Mucosa of stomach (tissue), 1 donor: Measurements from ENCODE around the gene OTOR.

Source experiments
- H3K27me3 ChIP-seq: one replicate; pipeline ENCODE4 v1.7.0; 2013; ENCODE audit warnings: mild to moderate bottlenecking, low read length; ENCODE audit not compliant: control insufficient read depth, insufficient read depth
- H3K36me3 ChIP-seq: one replicate; pipeline ENCODE4 v1.7.0; 2013; ENCODE audit warnings: low read length; ENCODE audit not compliant: control insufficient read depth, insufficient read depth
- H3K4me1 ChIP-seq: one replicate; pipeline ENCODE4 v1.7.0; 2013; ENCODE audit warnings: mild to moderate bottlenecking, low read length; ENCODE audit not compliant: control insufficient read depth, insufficient read depth
- H3K4me3 ChIP-seq: one replicate; pipeline ENCODE4 v1.7.0; 2013; ENCODE audit warnings: low read length
- H3K9ac ChIP-seq: one replicate; pipeline ENCODE4 v1.7.0; 2013; ENCODE audit warnings: mild to moderate bottlenecking, low read length, moderate library complexity
- H3K9me3 ChIP-seq: one replicate; pipeline ENCODE4 v1.7.0; 2013; ENCODE audit warnings: mild to moderate bottlenecking, low read length, moderate library complexity; ENCODE audit not compliant: control insufficient read depth
- donor health status: Pancreatic carcinoma.

OTOR gene

DNA sequence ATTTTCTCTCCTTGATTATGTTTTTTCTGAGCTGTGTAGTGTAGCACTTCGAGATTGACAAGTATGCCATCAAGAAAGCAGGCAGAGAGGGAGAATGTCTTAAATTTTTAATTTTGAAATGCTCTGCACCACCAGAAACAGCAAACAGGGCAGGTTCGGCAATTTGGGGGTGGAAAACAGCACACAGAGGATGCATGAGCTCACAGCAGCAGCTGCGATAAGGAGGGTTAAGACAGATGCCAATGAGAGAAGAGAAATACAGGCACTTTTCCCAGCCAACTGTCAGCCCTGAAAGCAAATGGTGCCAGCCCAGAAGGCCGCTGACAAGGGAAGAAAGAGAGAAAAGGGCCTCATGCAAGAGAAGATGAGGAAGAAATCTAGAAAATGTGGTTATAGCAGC lies 33.4 kb upstream of the OTOR start:
- H3K9ac ChIP-seq, result no peak overlapping the region
- H3K4me3 ChIP-seq, result no peak overlapping the region
- H3K27me3 ChIP-seq, result no peaks in the 10 kb centered on the region
- no peaks in the 10 kb centered on the region for H3K9me3 ChIP-seq
- no peaks in the 10 kb centered on the region for H3K4me1 ChIP-seq
- no peaks in the 10 kb centered on the region for H3K36me3 ChIP-seq

DNA sequence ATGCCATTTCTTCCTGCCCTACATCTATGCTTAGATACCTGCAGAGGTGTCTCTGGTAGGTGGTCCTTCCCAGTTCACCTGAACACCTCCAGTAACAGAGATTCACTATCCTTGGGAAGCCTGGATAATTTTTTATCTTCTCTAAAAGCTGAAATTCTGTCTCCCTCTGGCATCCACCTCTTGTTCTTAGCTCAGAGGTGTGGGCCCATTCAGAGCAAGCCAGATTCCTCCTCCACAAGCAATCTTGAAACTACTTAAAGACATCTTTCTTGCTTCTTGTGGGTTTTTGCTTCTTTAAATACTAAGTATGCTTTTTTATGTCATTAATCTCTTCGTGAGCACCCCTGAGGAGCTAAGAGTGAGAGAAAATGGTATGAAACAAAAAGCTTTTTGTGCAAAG lies 28.7 kb upstream of the OTOR start:
- no peaks in the 10 kb centered on the region for H3K9me3 ChIP-seq
- no peaks in the 10 kb centered on the region for H3K4me1 ChIP-seq
- no peak overlapping the region for H3K9ac ChIP-seq

GRCh38 chr20:16729080-16729479 lies 19.1 kb upstream of the OTOR start:
- Histone ChIP-seq H3K4me1 (peaks cover 11% of the 10 kb centered on the region), H3K4me3 (peak overlapping the region; percentile 97), H3K27me3 (peaks cover 21% of the 10 kb centered on the region), H3K9me3 (no peaks in the 10 kb centered on the region), H3K9ac (no peak overlapping the region), H3K36me3 (no peaks in the 10 kb centered on the region)

More for the DNA sequence above, 28.7 kb upstream of the OTOR start:
- no peak overlapping the region for H3K4me3 ChIP-seq
- H3K36me3 ChIP-seq, result no peaks in the 10 kb centered on the region
- H3K27me3 ChIP-seq, result peaks cover 11% of the 10 kb centered on the region

- peak within 1 kb of the TSS; percentile 97 for H3K4me3 ChIP-seq
- H3K4me1 ChIP-seq, result peaks cover 11% of the 10 kb centered on the region
- H3K9me3 ChIP-seq, result no peaks in the 10 kb centered on the region
- H3K27me3 ChIP-seq, result peaks cover 21% of the 10 kb centered on the region
- peak within 1 kb of the TSS; percentile 89 for H3K9ac ChIP-seq
- H3K36me3 ChIP-seq, result no peaks in the 10 kb centered on the region
These were observed 18.3 kb upstream of the OTOR start, which contains the start of gene SNRPB2 for GRCh38 chr20:16729565-16730460. SNRPB2 (plus strand) TSS chr20:16730026; CDS start chr20:16731703, 1,677 bp downstream.

DNA sequence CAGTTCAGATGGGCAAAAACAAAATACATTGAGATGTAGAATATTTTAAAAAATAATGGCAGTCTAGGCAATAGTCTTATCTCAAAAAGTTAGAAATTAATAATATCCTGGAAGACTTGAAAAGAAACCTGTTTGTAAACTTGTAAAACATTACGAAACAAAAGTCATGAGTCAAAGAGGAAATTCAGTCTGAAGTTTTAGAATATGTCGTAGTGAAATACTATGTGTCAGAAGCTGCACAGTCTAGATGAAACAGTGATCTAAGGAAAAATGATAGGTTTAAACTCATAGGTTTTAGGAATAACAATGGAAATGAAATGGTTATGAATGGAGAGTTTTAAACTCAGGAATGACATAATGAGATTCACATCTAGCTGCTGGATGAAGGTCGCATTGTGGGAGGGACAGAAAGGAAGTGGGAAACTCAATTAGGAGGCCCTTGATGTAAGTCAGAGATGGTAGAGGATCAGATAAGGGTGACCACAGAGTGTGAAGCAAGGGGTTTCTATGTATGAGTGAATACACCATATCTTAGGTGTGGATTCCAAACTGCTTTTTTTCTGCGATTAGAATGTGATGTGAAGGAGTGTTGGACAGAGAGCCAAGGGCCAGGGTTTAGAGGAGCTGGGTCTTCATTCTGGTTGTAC lies 15.5 kb upstream of the OTOR start:
- peaks cover 11% of the 10 kb centered on the region for H3K4me1 ChIP-seq
- no peak overlapping the region for H3K9ac ChIP-seq
- H3K36me3 ChIP-seq, result no peaks in the 10 kb centered on the region
- H3K4me3 ChIP-seq, result no peak overlapping the region
- peaks cover 8% of the 10 kb centered on the region for H3K27me3 ChIP-seq
- H3K9me3 ChIP-seq, result no peaks in the 10 kb centered on the region

- Histone ChIP-seq H3K9ac (no peak overlapping the region), H3K4me1 (no peaks in the 10 kb centered on the region), H3K27me3 (no peaks in the 10 kb centered on the region), H3K4me3 (no peak overlapping the region), H3K36me3 (no peaks in the 10 kb centered on the region), H3K9me3 (no peaks in the 10 kb centered on the region)
These were observed 7.6 kb upstream of the OTOR start for GRCh38 chr20:16740365-16741072.

DNA sequence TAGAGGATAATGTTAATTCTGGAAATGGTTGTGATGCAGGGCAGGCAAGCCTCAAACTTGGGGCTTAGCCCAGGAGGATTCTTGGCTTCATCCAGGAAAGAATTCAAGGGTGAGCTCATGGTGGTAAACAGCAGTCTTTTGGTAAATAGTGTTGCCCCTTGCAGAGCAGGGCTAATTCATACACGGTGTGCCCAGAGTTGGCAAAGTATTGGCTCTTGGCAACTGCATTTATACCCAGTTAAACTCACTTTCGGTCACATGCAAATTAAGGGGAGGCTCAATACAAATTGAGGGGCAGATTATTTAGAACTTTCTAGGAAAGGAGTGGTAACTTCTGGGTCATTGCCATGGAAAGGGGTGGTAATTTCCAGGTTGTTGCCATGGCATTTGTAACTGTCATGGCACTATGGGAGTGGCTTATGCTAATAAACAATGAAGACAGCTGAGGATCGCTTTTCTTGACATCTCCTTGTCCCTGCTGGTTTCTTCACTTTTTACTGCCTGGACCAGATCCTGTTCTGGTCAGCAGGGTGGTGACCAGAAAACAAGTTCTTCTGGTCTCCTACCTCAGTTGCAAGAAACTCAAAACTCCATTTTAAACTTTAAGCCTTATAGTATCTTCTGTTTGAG lies 3.9 kb upstream of the OTOR start:
- H3K27me3 ChIP-seq, result no peaks in the 10 kb centered on the region
- H3K4me1 ChIP-seq, result no peaks in the 10 kb centered on the region
- no peaks in the 10 kb centered on the region for H3K36me3 ChIP-seq
- H3K9me3 ChIP-seq, result no peaks in the 10 kb centered on the region
- H3K9ac ChIP-seq, result no peak overlapping the region
- H3K4me3 ChIP-seq, result no peak overlapping the region

- Histone ChIP-seq H3K36me3 (no peaks in the 10 kb centered on the region), H3K9ac (no peak overlapping the region), H3K27me3 (no peaks in the 10 kb centered on the region), H3K4me3 (no peak overlapping the region), H3K9me3 (no peaks in the 10 kb centered on the region), H3K4me1 (no peaks in the 10 kb centered on the region)
These were observed 3.0 kb upstream of the OTOR start for GRCh38 chr20:16745204-16745603.

GRCh38 chr20:16747291-16747811 lies 807 bp upstream of the OTOR start:
- Histone ChIP-seq H3K4me1 (no peaks in the 10 kb centered on the region), H3K27me3 (no peaks in the 10 kb centered on the region), H3K9ac (no peak overlapping the region), H3K36me3 (no peaks in the 10 kb centered on the region), H3K9me3 (no peaks in the 10 kb centered on the region), H3K4me3 (no peak overlapping the region)

GRCh38 chr20:16749573-16749972 lies 1.4 kb downstream of the OTOR start:
- Histone ChIP-seq H3K27me3 (no peaks in the 10 kb centered on the region), H3K36me3 (no peaks in the 10 kb centered on the region), H3K9me3 (no peaks in the 10 kb centered on the region), H3K4me1 (no peaks in the 10 kb centered on the region), H3K9ac (no peak overlapping the region), H3K4me3 (no peak overlapping the region)

- no peaks in the 10 kb centered on the region for H3K36me3 ChIP-seq
- no peaks in the 10 kb centered on the region for H3K4me1 ChIP-seq
- H3K9me3 ChIP-seq, result no peaks in the 10 kb centered on the region
- no peak overlapping the region for H3K4me3 ChIP-seq
- no peaks in the 10 kb centered on the region for H3K27me3 ChIP-seq
- H3K9ac ChIP-seq, result no peak overlapping the region
These were observed 3.9 kb downstream of the OTOR start for GRCh38 chr20:16752082-16752481.
